ENCODE results near the gene TRIM2.
A peak's percentile ranks its signal among the peaks of the same experiment; 100 is the strongest.

DNA sequence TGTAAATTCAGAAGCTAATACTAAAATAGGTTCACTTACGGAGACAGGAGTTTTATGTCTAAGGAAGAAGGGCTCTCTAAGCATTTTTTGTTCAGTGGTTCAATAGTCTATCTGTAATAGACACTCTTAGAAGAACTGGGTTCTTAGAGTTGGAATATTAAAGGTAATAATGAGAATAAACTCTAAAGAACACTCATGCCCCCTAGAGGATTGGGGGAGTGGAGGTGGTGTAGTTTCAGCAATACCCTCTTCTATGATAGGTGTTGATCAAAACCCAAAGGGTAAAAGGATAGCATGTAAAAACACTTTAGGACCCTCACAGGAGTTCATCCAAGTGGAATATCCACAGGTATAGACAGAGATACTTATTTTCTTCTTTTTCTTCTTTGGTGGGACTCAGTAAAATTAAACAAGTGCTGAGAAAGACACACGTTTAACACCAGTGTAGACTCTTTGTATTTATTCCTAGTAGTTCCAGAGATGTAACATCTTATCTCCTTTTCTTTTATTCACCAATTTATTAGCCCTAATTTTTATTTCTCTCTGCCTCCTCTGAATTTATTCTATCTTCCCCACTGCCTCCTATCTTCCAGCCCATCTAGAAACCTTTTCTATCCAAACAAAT, 114.6 kb downstream of the TRIM2 start:
- no peak for TF ChIP-seq POLR2A (IDR thresholded peaks at IDR 0.05)
- TF ChIP-seq, protein P1, sequence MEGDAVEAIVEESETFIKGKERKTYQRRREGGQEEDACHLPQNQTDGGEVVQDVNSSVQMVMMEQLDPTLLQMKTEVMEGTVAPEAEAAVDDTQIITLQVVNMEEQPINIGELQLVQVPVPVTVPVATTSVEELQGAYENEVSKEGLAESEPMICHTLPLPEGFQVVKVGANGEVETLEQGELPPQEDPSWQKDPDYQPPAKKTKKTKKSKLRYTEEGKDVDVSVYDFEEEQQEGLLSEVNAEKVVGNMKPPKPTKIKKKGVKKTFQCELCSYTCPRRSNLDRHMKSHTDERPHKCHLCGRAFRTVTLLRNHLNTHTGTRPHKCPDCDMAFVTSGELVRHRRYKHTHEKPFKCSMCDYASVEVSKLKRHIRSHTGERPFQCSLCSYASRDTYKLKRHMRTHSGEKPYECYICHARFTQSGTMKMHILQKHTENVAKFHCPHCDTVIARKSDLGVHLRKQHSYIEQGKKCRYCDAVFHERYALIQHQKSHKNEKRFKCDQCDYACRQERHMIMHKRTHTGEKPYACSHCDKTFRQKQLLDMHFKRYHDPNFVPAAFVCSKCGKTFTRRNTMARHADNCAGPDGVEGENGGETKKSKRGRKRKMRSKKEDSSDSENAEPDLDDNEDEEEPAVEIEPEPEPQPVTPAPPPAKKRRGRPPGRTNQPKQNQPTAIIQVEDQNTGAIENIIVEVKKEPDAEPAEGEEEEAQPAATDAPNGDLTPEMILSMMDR (IDR thresholded peaks at IDR 0.05) = peak; percentile 17 to 85 (median 69)

All from thyroid gland (tissue), 4 donors.